Activated naive CD4-positive, alpha-beta T cell (primary cell): ENCODE measurements around the gene ZFP36L1.

Experiments used
- DNase-seq, 4 experiments: peaks; one replicate each; lab custom pipeline; 2025; lab: John Stamatoyannopoulos, UW

The ZFP36L1 gene

GRCh38 chr14:68738559-68738958 is 54.3 kb downstream of the ZFP36L1 start:
- DNase-seq, result no peak
